Osteoblast (primary cell): ENCODE measurements around the gene TRAF5. TPM values are rescaled to one million over a fixed set of nuclear protein-coding genes. Genes with fewer than 3 reads are reported as not detected.
"Not testable (repeated sequence)": the region's sequence is repeated elsewhere in the genome, so short reads cannot be mapped to it uniquely, and the experiment has no call there.

Source experiments
- DNase-seq: peaks from one replicate; pipeline ENCODE4 v3.0.0; 2011; ENCODE audit warnings: low spot score, mixed read lengths; ENCODE audit not compliant: insufficient read length; ENCODE audit errors: missing footprints
- H2AFZ ChIP-seq: 2 replicates; pipeline ENCODE4 v1.6.0; 2011; ENCODE audit warnings: mild to moderate bottlenecking, low read length
- H3K27ac ChIP-seq: 2 replicates; pipeline ENCODE4 v1.5.1; 2011; ENCODE audit warnings: mild to moderate bottlenecking, low read depth, low read length, moderate library complexity
- H3K27me3 ChIP-seq: 2 replicates; pipeline ENCODE4 v1.6.0; 2012; ENCODE audit warnings: mild to moderate bottlenecking, control low read depth, inconsistent platforms, low read length, moderate library complexity; ENCODE audit not compliant: insufficient read depth
- H3K36me3 ChIP-seq: 2 replicates; pipeline ENCODE4 v1.5.1; 2011; ENCODE audit warnings: mild to moderate bottlenecking, low read length, control low read depth, moderate library complexity; ENCODE audit not compliant: insufficient read depth
- H3K4me1 ChIP-seq: 2 replicates; pipeline ENCODE4 v1.5.1; 2011; ENCODE audit warnings: mild to moderate bottlenecking, low read length, control low read depth, moderate library complexity; ENCODE audit not compliant: insufficient read depth
- H3K4me2 ChIP-seq: 2 replicates; pipeline ENCODE4 v1.6.0; 2011; ENCODE audit warnings: mild to moderate bottlenecking, low read length; ENCODE audit not compliant: insufficient read depth
- H3K4me3 ChIP-seq: fragments of 200-600 bp; sonication (generic); 3 replicates; pipeline ENCODE4 v1.5.1; 2012; ENCODE audit warnings: mild to moderate bottlenecking, low read length, inconsistent platforms; ENCODE audit not compliant: insufficient read depth
- H3K79me2 ChIP-seq: 2 replicates; pipeline ENCODE4 v1.6.0; 2012; ENCODE audit warnings: mild to moderate bottlenecking, low read length, control low read depth, inconsistent platforms; ENCODE audit not compliant: insufficient read depth
- H3K9me3 ChIP-seq: 2 replicates; pipeline ENCODE4 v1.5.1; 2011; ENCODE audit warnings: low read depth, low read length, control low read depth
- H4K20me1 ChIP-seq: 2 replicates; pipeline ENCODE4 v1.6.0; 2012; ENCODE audit warnings: mild to moderate bottlenecking, low read length, control low read depth; ENCODE audit not compliant: insufficient read depth
- total RNA-seq: library from RNA; depleted of rRNA; stranded (reverse); fragments of >200 nt; gene quantifications from 2 replicates; pipeline ENCODE4 v1.2.3, GENCODE V29; 2012
- TF ChIP-seq, protein P1 (sequence below): IDR thresholded peaks from 2 replicates; pipeline ENCODE4 v1.5.1; 2011; ENCODE audit warnings: mild to moderate bottlenecking, low read depth, low read length, moderate library complexity; ENCODE audit errors: extremely low read depth

The TRAF5 gene
- total RNA-seq, 1 donor, result 15.9 TPM

DNA sequence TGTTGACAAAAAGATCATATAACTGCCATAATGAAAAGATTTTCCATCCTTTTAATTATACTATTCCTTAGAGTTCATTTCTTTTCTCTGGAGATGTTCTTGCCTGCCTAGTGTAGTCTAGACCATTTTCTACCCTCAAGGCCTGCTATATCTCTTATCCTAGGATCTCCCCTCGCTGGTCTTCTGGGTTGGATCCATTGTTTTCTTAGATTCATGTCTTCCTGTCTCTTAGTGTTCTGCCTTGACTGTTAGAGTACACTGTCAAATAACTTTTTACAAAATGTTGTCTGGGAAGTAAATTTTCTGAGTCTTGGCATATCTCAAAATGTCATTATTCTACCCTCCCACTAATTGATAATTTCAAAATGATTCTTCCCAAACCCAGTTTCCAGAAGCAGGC lies 66.6 kb downstream of the TRAF5 start:
- Histone ChIP-seq H3K4me3 (no peak overlapping the region), H3K36me3 (no peaks in the 10 kb centered on the region), H3K79me2 (no peaks in the 10 kb centered on the region), H3K9me3 (no peaks in the 10 kb centered on the region), H2AFZ (no peak overlapping the region), H3K27ac (no peak overlapping the region), H3K4me1 (no peaks in the 10 kb centered on the region), H4K20me1 (no peaks in the 10 kb centered on the region), H3K27me3 (no peaks in the 10 kb centered on the region), H3K4me2 (no peak overlapping the region)
- TF ChIP-seq, protein P1, sequence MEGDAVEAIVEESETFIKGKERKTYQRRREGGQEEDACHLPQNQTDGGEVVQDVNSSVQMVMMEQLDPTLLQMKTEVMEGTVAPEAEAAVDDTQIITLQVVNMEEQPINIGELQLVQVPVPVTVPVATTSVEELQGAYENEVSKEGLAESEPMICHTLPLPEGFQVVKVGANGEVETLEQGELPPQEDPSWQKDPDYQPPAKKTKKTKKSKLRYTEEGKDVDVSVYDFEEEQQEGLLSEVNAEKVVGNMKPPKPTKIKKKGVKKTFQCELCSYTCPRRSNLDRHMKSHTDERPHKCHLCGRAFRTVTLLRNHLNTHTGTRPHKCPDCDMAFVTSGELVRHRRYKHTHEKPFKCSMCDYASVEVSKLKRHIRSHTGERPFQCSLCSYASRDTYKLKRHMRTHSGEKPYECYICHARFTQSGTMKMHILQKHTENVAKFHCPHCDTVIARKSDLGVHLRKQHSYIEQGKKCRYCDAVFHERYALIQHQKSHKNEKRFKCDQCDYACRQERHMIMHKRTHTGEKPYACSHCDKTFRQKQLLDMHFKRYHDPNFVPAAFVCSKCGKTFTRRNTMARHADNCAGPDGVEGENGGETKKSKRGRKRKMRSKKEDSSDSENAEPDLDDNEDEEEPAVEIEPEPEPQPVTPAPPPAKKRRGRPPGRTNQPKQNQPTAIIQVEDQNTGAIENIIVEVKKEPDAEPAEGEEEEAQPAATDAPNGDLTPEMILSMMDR, result no peak
- DNase-seq, result no peak

DNA sequence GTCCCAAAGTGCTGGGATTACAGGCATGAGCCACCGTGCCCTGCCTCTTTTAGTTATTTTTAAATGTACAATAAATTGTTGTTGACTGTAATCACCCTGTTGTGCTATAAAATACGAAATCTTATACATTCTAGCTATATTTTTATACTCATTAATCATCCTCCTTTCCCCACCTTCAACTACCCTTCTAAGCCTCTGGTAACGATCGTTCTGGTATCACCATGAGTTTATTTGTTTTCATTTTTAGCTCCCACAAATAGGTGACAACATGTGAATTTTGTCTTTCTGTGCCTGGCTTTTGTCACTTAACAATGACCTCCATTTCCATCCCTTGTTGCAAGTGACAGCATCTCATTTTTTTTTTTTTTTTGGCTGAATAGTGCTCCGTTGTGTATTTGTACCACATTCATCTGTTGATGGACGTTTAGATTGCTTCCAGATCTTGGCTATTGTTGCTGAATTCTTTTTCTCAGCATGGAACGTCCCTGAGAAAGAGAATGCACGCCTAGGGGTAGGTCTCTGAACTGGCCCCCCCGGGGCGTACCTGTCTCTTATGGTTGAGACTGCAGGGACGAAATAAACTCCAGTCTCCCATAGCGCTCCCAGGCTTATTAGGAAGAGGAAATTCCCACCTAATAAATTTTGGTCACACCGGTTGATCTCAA lies 71.8 kb downstream of the TRAF5 start:
- not testable (repeated sequence) for H3K36me3 ChIP-seq, H3K27ac ChIP-seq, H3K79me2 ChIP-seq, H3K27me3 ChIP-seq, H2AFZ ChIP-seq, H3K9me3 ChIP-seq, H4K20me1 ChIP-seq, H3K4me3 ChIP-seq, H3K4me1 ChIP-seq, DNase-seq, H3K4me2 ChIP-seq

DNA sequence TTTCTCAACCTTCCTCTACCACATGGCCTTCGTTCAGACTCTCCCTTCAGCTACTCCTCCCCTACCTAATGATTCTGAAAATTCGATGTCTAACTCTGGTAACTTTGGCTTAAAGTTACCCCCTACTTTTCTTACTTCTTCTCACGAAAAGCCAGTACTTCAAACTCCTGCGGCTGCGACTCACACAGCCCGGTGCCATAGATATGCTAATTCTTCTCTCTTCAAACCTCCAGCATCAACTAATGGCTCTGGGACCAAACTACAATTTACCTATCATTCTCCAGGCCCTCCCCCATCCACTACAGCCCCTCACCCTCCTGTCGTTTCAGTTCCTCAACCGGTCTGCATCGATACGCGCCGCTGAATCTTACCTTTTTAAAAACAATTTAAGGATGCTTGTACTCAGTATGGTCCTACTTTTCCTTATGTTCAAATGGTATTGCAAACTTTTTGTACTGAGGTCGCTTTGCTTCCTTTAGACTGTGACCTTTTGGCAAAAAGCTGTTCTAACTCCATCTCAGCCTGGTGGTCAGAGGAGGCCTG lies 73.3 kb downstream of the TRAF5 start:
- not testable (repeated sequence) for H3K36me3 ChIP-seq

GRCh38 chr1:211401751-211402150 lies 75.1 kb downstream of the TRAF5 start:
- not testable (repeated sequence) for H2AFZ ChIP-seq, H3K27ac ChIP-seq, H3K4me1 ChIP-seq, H3K79me2 ChIP-seq, H3K27me3 ChIP-seq, H3K4me2 ChIP-seq, H3K4me3 ChIP-seq, H4K20me1 ChIP-seq, H3K9me3 ChIP-seq, H3K36me3 ChIP-seq, DNase-seq

More for the DNA sequence above, 73.3 kb downstream of the TRAF5 start:
- not testable (repeated sequence) for H3K4me2 ChIP-seq, H3K27ac ChIP-seq, H3K27me3 ChIP-seq, H3K9me3 ChIP-seq, H4K20me1 ChIP-seq, H3K4me3 ChIP-seq, H3K79me2 ChIP-seq, H2AFZ ChIP-seq, H3K4me1 ChIP-seq, DNase-seq

DNA sequence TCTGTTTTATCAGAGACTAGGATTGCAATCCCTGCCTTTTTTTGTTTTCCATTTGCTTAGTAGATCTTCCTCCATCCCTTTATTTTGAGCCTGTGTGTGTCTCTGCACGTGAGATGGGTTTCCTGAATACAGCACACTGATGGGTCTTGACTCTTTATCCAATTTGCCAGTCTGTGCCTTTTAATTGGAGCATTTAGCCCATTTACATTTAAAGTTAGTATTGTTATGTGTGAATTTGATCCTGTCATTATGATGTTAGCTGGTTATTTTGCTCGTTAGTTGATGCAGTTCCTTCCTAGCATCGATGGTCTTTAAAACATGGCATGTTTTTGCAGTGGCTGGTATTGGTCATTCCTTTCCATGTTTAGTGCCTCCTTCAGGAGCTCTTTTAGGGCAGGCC lies 79.5 kb downstream of the TRAF5 start:
- not testable (repeated sequence) for DNase-seq, H3K4me3 ChIP-seq, H4K20me1 ChIP-seq, H3K4me2 ChIP-seq, H3K79me2 ChIP-seq, H3K4me1 ChIP-seq, H3K27me3 ChIP-seq, H3K36me3 ChIP-seq, H3K27ac ChIP-seq, H2AFZ ChIP-seq, H3K9me3 ChIP-seq

DNA sequence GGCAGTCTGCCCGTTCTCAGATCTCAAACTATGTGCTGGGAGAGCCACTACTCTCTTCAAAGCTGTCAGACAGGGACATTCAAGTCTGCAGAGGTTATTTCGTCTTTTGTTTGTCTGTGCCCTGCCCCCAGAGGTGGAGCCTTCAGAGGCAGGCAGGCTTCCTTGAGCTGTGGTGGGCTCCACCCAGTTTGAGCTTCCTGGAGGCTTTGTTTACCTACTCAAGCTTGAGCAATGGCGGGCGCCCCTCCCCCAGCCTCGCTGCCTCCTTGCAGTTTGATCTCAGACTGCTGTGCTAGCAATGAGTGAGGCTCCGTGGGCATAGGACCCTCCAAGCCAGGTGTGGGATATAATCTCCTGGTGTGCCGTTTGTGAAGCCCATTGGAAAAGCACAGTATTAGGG lies 81.1 kb downstream of the TRAF5 start:
- not testable (repeated sequence) for DNase-seq, H3K4me2 ChIP-seq, H3K27me3 ChIP-seq, H3K4me3 ChIP-seq, H4K20me1 ChIP-seq, H2AFZ ChIP-seq, H3K36me3 ChIP-seq, H3K9me3 ChIP-seq, H3K79me2 ChIP-seq, H3K27ac ChIP-seq, H3K4me1 ChIP-seq
